Measurements from ENCODE around the gene MYO15B.

Gene MYO15B

DNA sequence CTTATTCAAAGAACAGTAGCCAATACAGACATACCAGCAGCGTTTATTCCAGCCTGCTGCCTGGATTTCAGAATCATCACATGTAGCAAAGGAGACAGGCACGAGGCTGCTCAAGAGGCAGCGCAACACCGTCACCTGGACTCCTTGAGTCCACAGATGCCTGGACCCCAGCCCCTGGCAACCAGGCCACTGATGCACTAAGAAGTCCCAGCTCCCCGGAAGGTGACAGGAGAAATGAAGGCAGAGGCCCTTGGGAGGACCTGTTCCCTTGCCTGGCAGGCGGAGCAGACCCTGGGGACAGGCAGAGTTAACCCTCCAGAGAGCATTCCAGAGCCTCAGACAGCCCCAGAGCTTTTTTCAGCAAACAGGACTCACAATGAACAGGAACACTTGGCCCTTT is 62.1 kb downstream of the MYO15B start:
- Histone ChIP-seq H3K4me3 (no peak overlapping the region), H3K9ac (no peak overlapping the region), H3K4me2 (no peak overlapping the region), H4K20me1 (no peaks in the 10 kb centered on the region), H3K36me3 (peaks cover 73% of the 10 kb centered on the region), H3K27me3 (no peaks in the 10 kb centered on the region), H3K4me1 (peaks cover 28% of the 10 kb centered on the region), H3K27ac (no peak overlapping the region), H3K9me3 (no peaks in the 10 kb centered on the region)
- TF ChIP-seq Cebpa-rat (IDR thresholded peaks at IDR 0.05): no peak

- TF ChIP-seq Cebpa-rat (IDR thresholded peaks at IDR 0.05): no peak
- H3K27me3 ChIP-seq: no peaks in the 10 kb centered on the region
- H3K36me3 ChIP-seq: peaks cover 80% of the 10 kb centered on the region
- peaks cover 17% of the 10 kb centered on the region for H3K4me1 ChIP-seq
- no peaks in the 10 kb centered on the region for H3K9me3 ChIP-seq
- H4K20me1 ChIP-seq: no peaks in the 10 kb centered on the region
- no peak overlapping the region for H3K9ac ChIP-seq
- H3K27ac ChIP-seq: no peak overlapping the region
- H3K4me3 ChIP-seq: no peak overlapping the region
- H3K4me2 ChIP-seq: no peak overlapping the region
These were observed 63.3 kb downstream of the MYO15B start for GRCh38 chr17:75650874-75651273.

DNA sequence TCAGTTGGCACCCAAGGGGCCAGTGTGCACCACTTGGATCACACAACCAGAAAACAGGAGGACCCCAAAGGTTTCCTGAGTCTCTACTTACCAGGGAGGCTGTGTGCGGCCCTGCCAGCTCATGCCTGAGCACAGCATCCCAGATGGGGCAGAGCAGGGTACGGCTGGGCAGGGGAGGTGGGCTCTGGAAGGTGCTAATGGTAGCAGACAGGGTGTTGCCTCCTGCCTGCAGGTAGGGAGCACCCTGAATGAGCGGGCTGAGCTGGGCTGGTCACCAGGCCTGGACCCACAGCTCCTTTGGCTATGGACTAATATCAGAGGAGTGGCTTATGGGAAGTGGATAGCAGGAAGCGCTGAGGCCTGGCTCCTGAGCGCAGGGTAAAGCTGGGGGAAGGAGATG is 64.7 kb downstream of the MYO15B start:
- no peak overlapping the region for H3K9ac ChIP-seq
- TF ChIP-seq Cebpa-rat (IDR thresholded peaks at IDR 0.05): no peak
- peaks cover 8% of the 10 kb centered on the region; the same call in 1 of the 2 replicates for H3K4me1 ChIP-seq
- no peak overlapping the region for H3K27ac ChIP-seq
- H3K27me3 ChIP-seq: no peaks in the 10 kb centered on the region
- peaks cover 80% of the 10 kb centered on the region for H3K36me3 ChIP-seq
- no peak overlapping the region for H3K4me3 ChIP-seq
- no peaks in the 10 kb centered on the region for H4K20me1 ChIP-seq
- H3K9me3 ChIP-seq: no peaks in the 10 kb centered on the region
- H3K4me2 ChIP-seq: no peak overlapping the region

DNA sequence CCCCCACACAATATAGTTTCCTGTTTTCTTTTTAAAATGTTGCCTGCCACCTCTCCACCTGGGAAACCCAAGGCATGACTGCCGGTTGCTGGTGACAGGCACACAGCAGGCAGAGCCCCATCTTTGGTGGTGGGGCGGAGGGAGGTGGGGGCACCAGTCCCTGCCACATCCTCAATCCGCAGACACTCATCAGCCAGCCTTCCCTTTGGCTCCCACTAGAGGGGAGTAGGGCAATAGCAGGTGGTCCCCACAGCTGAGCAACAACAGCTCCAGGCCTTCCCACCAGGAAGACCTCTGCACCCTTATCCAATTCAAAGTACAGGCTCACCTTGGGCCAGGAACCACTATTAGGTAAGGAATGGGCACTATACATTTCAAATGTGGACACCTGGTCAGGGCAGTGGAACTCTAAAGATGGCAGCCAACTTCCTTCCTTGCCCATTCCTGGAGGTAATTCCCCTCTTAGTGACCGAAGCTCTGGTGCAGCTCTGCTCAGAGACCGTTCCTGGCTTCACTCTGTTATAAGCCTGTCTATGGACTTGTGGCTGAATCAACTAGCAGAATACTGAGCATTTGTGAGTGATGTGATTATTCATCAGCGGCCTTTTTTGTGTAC is 65.4 kb downstream of the MYO15B start:
- Histone ChIP-seq H3K9ac (no peak overlapping the region), H4K20me1 (no peaks in the 10 kb centered on the region), H3K27ac (no peak overlapping the region), H3K36me3 (peaks cover 80% of the 10 kb centered on the region), H3K4me1 (peaks cover 8% of the 10 kb centered on the region; the same call in 1 of the 2 replicates), H3K27me3 (no peaks in the 10 kb centered on the region), H3K4me3 (no peak overlapping the region), H3K4me2 (no peak overlapping the region), H3K9me3 (no peaks in the 10 kb centered on the region)
- no peak for TF ChIP-seq Cebpa-rat (IDR thresholded peaks at IDR 0.05)

GRCh38 chr17:75654176-75654575 is 66.6 kb downstream of the MYO15B start:
- Histone ChIP-seq H3K4me1 (peaks cover 8% of the 10 kb centered on the region; the same call in 1 of the 2 replicates), H3K4me2 (no peak overlapping the region), H3K9me3 (no peaks in the 10 kb centered on the region), H3K4me3 (no peak overlapping the region), H3K27me3 (no peaks in the 10 kb centered on the region), H4K20me1 (no peaks in the 10 kb centered on the region), H3K36me3 (peaks cover 74% of the 10 kb centered on the region), H3K27ac (no peak overlapping the region), H3K9ac (no peak overlapping the region)
- no peak for TF ChIP-seq Cebpa-rat (IDR thresholded peaks at IDR 0.05)

GRCh38 chr17:75658237-75658636 is 70.6 kb downstream of the MYO15B start:
- peaks cover 77% of the 10 kb centered on the region for H3K36me3 ChIP-seq

GRCh38 chr17:75661531-75661930 is 73.9 kb downstream of the MYO15B start:
- H3K4me2 ChIP-seq: no peak overlapping the region
- H3K36me3 ChIP-seq: peaks cover 67% of the 10 kb centered on the region
- no peaks in the 10 kb centered on the region; the same call in 1 of the 2 replicates for H3K27me3 ChIP-seq
- no peak overlapping the region for H3K4me3 ChIP-seq
- H3K27ac ChIP-seq: no peak overlapping the region
- H4K20me1 ChIP-seq: no peaks in the 10 kb centered on the region
- H3K4me1 ChIP-seq: peaks cover 20% of the 10 kb centered on the region
- no peak for TF ChIP-seq Cebpa-rat (IDR thresholded peaks at IDR 0.05)
- H3K9ac ChIP-seq: no peak overlapping the region
- no peaks in the 10 kb centered on the region for H3K9me3 ChIP-seq

More at GRCh38 chr17:75658237-75658636, 70.6 kb downstream of the MYO15B start:
- H3K4me2 ChIP-seq: no peak overlapping the region
- H3K9ac ChIP-seq: no peak overlapping the region
- H3K4me3 ChIP-seq: no peak overlapping the region
- no peak overlapping the region for H3K27ac ChIP-seq
- peaks cover under 1% of the 10 kb centered on the region; the same call in 1 of the 2 replicates for H3K4me1 ChIP-seq
- no peaks in the 10 kb centered on the region; the same call in 1 of the 2 replicates for H3K27me3 ChIP-seq
- no peak for TF ChIP-seq Cebpa-rat (IDR thresholded peaks at IDR 0.05)
- no peaks in the 10 kb centered on the region for H4K20me1 ChIP-seq
- H3K9me3 ChIP-seq: no peaks in the 10 kb centered on the region

GRCh38 chr17:75662511-75662910 is 74.9 kb downstream of the MYO15B start:
- H3K27me3 ChIP-seq: no peaks in the 10 kb centered on the region; the same call in 1 of the 2 replicates
- peaks cover 59% of the 10 kb centered on the region for H3K36me3 ChIP-seq
- H3K4me2 ChIP-seq: no peak overlapping the region
- H3K9me3 ChIP-seq: no peaks in the 10 kb centered on the region
- no peak for TF ChIP-seq Cebpa-rat (IDR thresholded peaks at IDR 0.05)
- H4K20me1 ChIP-seq: no peaks in the 10 kb centered on the region
- H3K9ac ChIP-seq: no peak overlapping the region
- H3K27ac ChIP-seq: no peak overlapping the region
- H3K4me1 ChIP-seq: peaks cover 20% of the 10 kb centered on the region
- no peak overlapping the region for H3K4me3 ChIP-seq

GRCh38 chr17:75664099-75664549 is 76.5 kb downstream of the MYO15B start:
- Histone ChIP-seq H4K20me1 (peaks cover 2% of the 10 kb centered on the region; the same call in 1 of the 2 replicates), H3K4me2 (no peak overlapping the region), H3K9ac (no peak overlapping the region), H3K36me3 (peaks cover 57% of the 10 kb centered on the region), H3K27ac (no peak overlapping the region), H3K4me1 (peaks cover 34% of the 10 kb centered on the region), H3K9me3 (no peaks in the 10 kb centered on the region), H3K27me3 (no peaks in the 10 kb centered on the region; the same call in 1 of the 2 replicates), H3K4me3 (no peak overlapping the region)
- TF ChIP-seq Cebpa-rat (IDR thresholded peaks at IDR 0.05): no peak

DNA sequence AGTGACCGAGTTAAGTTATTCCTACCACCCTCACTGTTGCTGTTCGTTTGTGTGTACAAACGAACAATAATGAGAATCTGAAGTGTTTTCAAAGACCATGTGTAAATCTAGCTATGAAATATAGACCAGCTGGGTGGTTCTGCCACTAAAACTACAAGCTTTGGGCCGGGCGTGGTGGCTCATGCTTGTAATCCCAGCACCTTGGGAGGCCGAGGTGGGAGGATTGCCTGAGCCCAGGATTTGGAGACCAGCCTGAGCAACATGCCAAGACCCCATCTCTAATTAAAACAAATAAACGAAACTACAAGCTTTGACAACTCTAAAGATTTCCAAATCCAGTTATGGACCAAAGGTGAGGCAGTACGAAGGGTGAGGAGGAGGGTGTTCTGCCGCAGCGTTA is 78.4 kb downstream of the MYO15B start:
- peak overlapping the region; percentile 95 for H3K4me2 ChIP-seq
- peaks cover 35% of the 10 kb centered on the region for H3K4me1 ChIP-seq
- TF ChIP-seq Cebpa-rat (IDR thresholded peaks at IDR 0.05): no peak
- no peak overlapping the region for H3K27ac ChIP-seq
- H4K20me1 ChIP-seq: peaks cover 16% of the 10 kb centered on the region
- H3K9me3 ChIP-seq: no peaks in the 10 kb centered on the region
- H3K36me3 ChIP-seq: peaks cover 57% of the 10 kb centered on the region
- peak overlapping the region; percentile 87 for H3K9ac ChIP-seq
- no peaks in the 10 kb centered on the region for H3K27me3 ChIP-seq
- H3K4me3 ChIP-seq: peak overlapping the region; percentile 88
